Measurements from ENCODE around the gene ZNF778. TPM values are rescaled to one million over a fixed set of nuclear protein-coding genes. Genes with fewer than 3 reads are reported as not detected.

Gene ZNF778
- total RNA-seq, 1 experiment from 2014 or later: 31.2 TPM

- ChIA-PET CTCF (interaction anchor here (1.2 kb wide), 1 partner anchor 29 kb away, joined by 3 read pairs; no protein-coding TSS in a partner anchor), POLR2A (interaction anchor here (0.6 to 0.9 kb wide), 2 partner anchors 23 to 418 kb away, joined by 4 to 11 read pairs; no protein-coding TSS in a partner anchor)
- no peaks in the 10 kb centered on the region for H3K9me3 Mint-ChIP-seq
- H3K27ac Mint-ChIP-seq: no peak overlapping the region
- peaks cover 51% of the 10 kb centered on the region for H3K36me3 Mint-ChIP-seq
- no peak for DNase-seq (ENCODE audit: low spot score)
- no peaks in the 10 kb centered on the region for H3K4me1 Mint-ChIP-seq
- TF ChIP-seq ZNF425 (CRISPR knock-in tag; conservative IDR thresholded peaks at IDR 0.05): no peak
- TF ChIP-seq ARID4B (CRISPR knock-in tag; IDR thresholded peaks at IDR 0.05; ENCODE audit: borderline replicate concordance): no peak
- TF ChIP-seq CBFB (CRISPR knock-in tag; IDR thresholded peaks at IDR 0.05; ENCODE audit: low read depth): no peak
- TF ChIP-seq NFE2L1 (CRISPR knock-in tag; IDR thresholded peaks at IDR 0.05): no peak
- TF ChIP-seq ATF3 (CRISPR knock-in tag; conservative IDR thresholded peaks at IDR 0.05): no peak
- TF ChIP-seq ZNF512 (CRISPR knock-in tag; IDR thresholded peaks at IDR 0.05; ENCODE audit: borderline replicate concordance): no peak
- no peak for TF ChIP-seq E2F4 (CRISPR knock-in tag; IDR thresholded peaks at IDR 0.05; ENCODE audit: borderline replicate concordance, low read depth)
- TF ChIP-seq NR3C1 (CRISPR knock-in tag; conservative IDR thresholded peaks at IDR 0.05; ENCODE audit: low read depth): no peak
- no peak for TF ChIP-seq JAZF1 (CRISPR knock-in tag; IDR thresholded peaks at IDR 0.05)
- TF ChIP-seq NFATC4 (CRISPR knock-in tag; IDR thresholded peaks at IDR 0.05): no peak
- no peak for TF ChIP-seq TEAD4 (CRISPR knock-in tag; IDR thresholded peaks at IDR 0.05)
- TF ChIP-seq SMAD3 (CRISPR knock-in tag; IDR thresholded peaks at IDR 0.05; ENCODE audit: borderline replicate concordance): no peak
- no peak for TF ChIP-seq AFF4 (CRISPR knock-in tag; IDR thresholded peaks at IDR 0.05; ENCODE audit: borderline replicate concordance)
- TF ChIP-seq ETV6 (CRISPR knock-in tag; IDR thresholded peaks at IDR 0.05): no peak
- TF ChIP-seq SMAD4 (CRISPR knock-in tag; IDR thresholded peaks at IDR 0.05): no peak
- TF ChIP-seq ATF1 (CRISPR knock-in tag; IDR thresholded peaks at IDR 0.05): no peak
- no peak for TF ChIP-seq ELF4 (CRISPR knock-in tag; IDR thresholded peaks at IDR 0.05; ENCODE audit: low read depth)
- no peak for TF ChIP-seq PREB (CRISPR knock-in tag; IDR thresholded peaks at IDR 0.05; ENCODE audit: borderline replicate concordance)
- no peaks in the 10 kb centered on the region for H3K27me3 Mint-ChIP-seq (ENCODE audit: low read depth)
- ATAC-seq: peak; percentile 19; the same call in 1 of the 2 replicates
- H3K4me3 Mint-ChIP-seq: no peak overlapping the region
Observed at GRCh38 chr16:89269805-89270665, 52.5 kb downstream of the ZNF778 start.
